ENCODE results near the gene AIP. TPM values are rescaled to one million over a fixed set of nuclear protein-coding genes. Genes with fewer than 3 reads are reported as not detected.

Gene AIP
- total and polyA plus RNA-seq, 2 donors (not counting 1 experiment from before 2014, with no cell fraction given), result 53.7 to 117 TPM

- no peaks in the 10 kb centered on the region for H3K36me3 ChIP-seq (ENCODE audit: control insufficient read depth, insufficient read depth, low read length)
Measured at GRCh38 chr11:67539550-67539949, 56.7 kb downstream of the AIP start.

More at GRCh38 chr11:67539550-67539949, 56.7 kb downstream of the AIP start:
- H3K4me1 ChIP-seq (ENCODE audit: control insufficient read depth, extremely low read depth, insufficient read depth, low read length), result no peaks in the 10 kb centered on the region
- H3K4me3 ChIP-seq (replicated peaks in 1 of 4; ENCODE audit: control extremely low read depth in 1 of 4, insufficient read depth in 1 of 4, low read depth in 3 of 4, low read length in 4 of 4), result no peak overlapping the region
- H3K9ac ChIP-seq (ENCODE audit: insufficient read depth, low read length), result no peak overlapping the region
- TF ChIP-seq EZH2 (IDR thresholded peaks at IDR 0.05; ENCODE audit: low read length, missing control alignments), result no peak
- TF ChIP-seq, protein P1, sequence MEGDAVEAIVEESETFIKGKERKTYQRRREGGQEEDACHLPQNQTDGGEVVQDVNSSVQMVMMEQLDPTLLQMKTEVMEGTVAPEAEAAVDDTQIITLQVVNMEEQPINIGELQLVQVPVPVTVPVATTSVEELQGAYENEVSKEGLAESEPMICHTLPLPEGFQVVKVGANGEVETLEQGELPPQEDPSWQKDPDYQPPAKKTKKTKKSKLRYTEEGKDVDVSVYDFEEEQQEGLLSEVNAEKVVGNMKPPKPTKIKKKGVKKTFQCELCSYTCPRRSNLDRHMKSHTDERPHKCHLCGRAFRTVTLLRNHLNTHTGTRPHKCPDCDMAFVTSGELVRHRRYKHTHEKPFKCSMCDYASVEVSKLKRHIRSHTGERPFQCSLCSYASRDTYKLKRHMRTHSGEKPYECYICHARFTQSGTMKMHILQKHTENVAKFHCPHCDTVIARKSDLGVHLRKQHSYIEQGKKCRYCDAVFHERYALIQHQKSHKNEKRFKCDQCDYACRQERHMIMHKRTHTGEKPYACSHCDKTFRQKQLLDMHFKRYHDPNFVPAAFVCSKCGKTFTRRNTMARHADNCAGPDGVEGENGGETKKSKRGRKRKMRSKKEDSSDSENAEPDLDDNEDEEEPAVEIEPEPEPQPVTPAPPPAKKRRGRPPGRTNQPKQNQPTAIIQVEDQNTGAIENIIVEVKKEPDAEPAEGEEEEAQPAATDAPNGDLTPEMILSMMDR (conservative IDR thresholded peaks at IDR 0.05 in 1 of 2, IDR thresholded peaks at IDR 0.05 in 1 of 2; ENCODE audit: low read depth in 1 of 2, low read length in 2 of 2), result no peak
- no peak overlapping the region for H2AFZ ChIP-seq (ENCODE audit: low read length)
- no peak overlapping the region for H3K4me2 ChIP-seq (ENCODE audit: extremely low read depth, insufficient read depth, low read length)
- H3K9me3 ChIP-seq (ENCODE audit: control insufficient read depth, insufficient read depth, low read depth, low read length), result no peaks in the 10 kb centered on the region
- H4K20me1 ChIP-seq (ENCODE audit: control insufficient read depth, extremely low read depth, insufficient read depth, low read length), result no peaks in the 10 kb centered on the region
- no peak for DNase-seq (ENCODE audit: low read depth in 2 of 2)
- H3K27me3 ChIP-seq (ENCODE audit: control insufficient read depth, insufficient read depth, low read length), result no peaks in the 10 kb centered on the region
- no peaks in the 10 kb centered on the region for H3K79me2 ChIP-seq (ENCODE audit: control insufficient read depth, insufficient read depth, low read length)
- H3K27ac ChIP-seq (ENCODE audit: insufficient read depth, low read length), result no peak overlapping the region

Other genes starting within 250 kb of the AIP start
- 21.6 and 28.9 TPM in 2 replicates for gene GRK2, start 216.6 kb upstream of the AIP start, total RNA-seq
- gene GRK2, start 216.6 kb upstream of the AIP start, polyA plus RNA-seq, result 20.1 and 26.3 TPM in 2 replicates
- 31.8 and 45.4 TPM in 2 replicates for gene ANKRD13D, start 193.7 kb upstream of the AIP start, total RNA-seq
- gene ANKRD13D, start 193.7 kb upstream of the AIP start, polyA plus RNA-seq, result 11.5 and 12.9 TPM in 2 replicates
- gene SSH3, start 179.5 kb upstream of the AIP start, total RNA-seq, result 11.3 and 15.7 TPM in 2 replicates
- gene SSH3, start 179.5 kb upstream of the AIP start, polyA plus RNA-seq, result 6.9 and 7.5 TPM in 2 replicates
- 28.5 and 32.4 TPM in 2 replicates for gene POLD4, start 129.5 kb upstream of the AIP start, total RNA-seq
- gene POLD4, start 129.5 kb upstream of the AIP start, polyA plus RNA-seq, result 33.3 and 36.3 TPM in 2 replicates
- 2.3 and 3.6 TPM in 2 replicates for gene CLCF1, start 109.4 kb upstream of the AIP start, total RNA-seq
- gene CLCF1, start 109.4 kb upstream of the AIP start, polyA plus RNA-seq, result 6.0 and 6.5 TPM in 2 replicates
- gene RAD9A, start 91.0 kb upstream of the AIP start, total RNA-seq, result 3.8 and 6.4 TPM in 2 replicates
- 3.5 and 5.9 TPM in 2 replicates for gene RAD9A, start 91.0 kb upstream of the AIP start, polyA plus RNA-seq
- 90.7 and 104 TPM in 2 replicates for gene PPP1CA, start 81.2 kb upstream of the AIP start, total RNA-seq
- gene PPP1CA, start 81.2 kb upstream of the AIP start, polyA plus RNA-seq, result 135 and 218 TPM in 2 replicates
- gene TBC1D10C, start 78.9 kb upstream of the AIP start, total RNA-seq, result not detected in 2 replicates
- gene TBC1D10C, start 78.9 kb upstream of the AIP start, polyA plus RNA-seq, result 0.05 TPM in 1 of 2 replicates, not detected in the other
- gene CARNS1, start 67.3 kb upstream of the AIP start, total RNA-seq, result under 0.01 and 0.17 TPM in 2 replicates
- gene CARNS1, start 67.3 kb upstream of the AIP start, polyA plus RNA-seq, result 0.02 and 0.05 TPM in 2 replicates
- gene RPS6KB2, start 54.5 kb upstream of the AIP start, total RNA-seq, result 26.2 and 30.6 TPM in 2 replicates
- gene RPS6KB2, start 54.5 kb upstream of the AIP start, polyA plus RNA-seq, result 29.0 and 34.0 TPM in 2 replicates
- gene PTPRCAP, start 45.3 kb upstream of the AIP start, total RNA-seq, result under 0.01 and 0.17 TPM in 2 replicates
- 0.05 TPM in 1 of 2 replicates, not detected in the other for gene PTPRCAP, start 45.3 kb upstream of the AIP start, polyA plus RNA-seq
- gene CORO1B, start 39.5 kb upstream of the AIP start, total RNA-seq, result 88.1 and 112 TPM in 2 replicates
- gene CORO1B, start 39.5 kb upstream of the AIP start, polyA plus RNA-seq, result 56.3 and 65.5 TPM in 2 replicates
- not detected in 2 replicates for gene GPR152, start 30.3 kb upstream of the AIP start, total RNA-seq
- gene GPR152, start 30.3 kb upstream of the AIP start, polyA plus RNA-seq, result not detected in 2 replicates
- gene CABP4, start 27.7 kb upstream of the AIP start, total RNA-seq, result not detected in 2 replicates
- gene CABP4, start 27.7 kb upstream of the AIP start, polyA plus RNA-seq, result not detected in 2 replicates
- gene TMEM134, start 13.8 kb upstream of the AIP start, total RNA-seq, result 11.2 and 17.2 TPM in 2 replicates
- gene TMEM134, start 13.8 kb upstream of the AIP start, polyA plus RNA-seq, result 16.5 and 22.0 TPM in 2 replicates
- 7.4 and 10.2 TPM in 2 replicates for gene PITPNM1, start 22.3 kb downstream of the AIP start, total RNA-seq
- 4.7 TPM in 2 replicates for gene PITPNM1, start 22.3 kb downstream of the AIP start, polyA plus RNA-seq
- gene CDK2AP2, start 25.1 kb downstream of the AIP start, total RNA-seq, result 6.4 and 7.8 TPM in 2 replicates
- gene CDK2AP2, start 25.1 kb downstream of the AIP start, polyA plus RNA-seq, result 19.0 and 30.9 TPM in 2 replicates
- not detected in 2 replicates for gene CABP2, start 40.4 kb downstream of the AIP start, total RNA-seq
- gene CABP2, start 40.4 kb downstream of the AIP start, polyA plus RNA-seq, result not detected in 2 replicates
- 444 and 642 TPM in 2 replicates for gene GSTP1, start 100.8 kb downstream of the AIP start, total RNA-seq
- 360 and 397 TPM in 2 replicates for gene GSTP1, start 100.8 kb downstream of the AIP start, polyA plus RNA-seq
- gene NDUFV1, start 123.9 kb downstream of the AIP start, total RNA-seq, result 153 and 171 TPM in 2 replicates
- gene NDUFV1, start 123.9 kb downstream of the AIP start, polyA plus RNA-seq, result 64.9 and 77.5 TPM in 2 replicates
- gene NUDT8, start 146.9 kb downstream of the AIP start, total RNA-seq, result 4.1 and 5.0 TPM in 2 replicates
- 0.90 and 1.6 TPM in 2 replicates for gene NUDT8, start 146.9 kb downstream of the AIP start, polyA plus RNA-seq
- not detected in 2 replicates for gene TBX10, start 156.7 kb downstream of the AIP start, total RNA-seq
- gene TBX10, start 156.7 kb downstream of the AIP start, polyA plus RNA-seq, result not detected in 2 replicates
- not detected in 2 replicates for gene ACY3, start 167.7 kb downstream of the AIP start, total RNA-seq
- 0.07 TPM in 1 of 2 replicates, not detected in the other for gene ACY3, start 167.7 kb downstream of the AIP start, polyA plus RNA-seq
- not detected in 2 replicates for gene ALDH3B2, start 191.6 kb downstream of the AIP start, total RNA-seq
- not detected in 2 replicates for gene ALDH3B2, start 191.6 kb downstream of the AIP start, polyA plus RNA-seq

All from fibroblast of lung (primary cell).